Ureter (tissue), 1 donor: Measurements from ENCODE around the gene OR12D1. TPM values are rescaled to one million over a fixed set of nuclear protein-coding genes. Genes with fewer than 3 reads are reported as not detected.

Experiments
- DNase-seq: peaks from one replicate; pipeline ENCODE4 v3.0.0-alpha.2; 2020; ENCODE audit warnings: low spot score
- total RNA-seq: library from RNA; stranded (reverse); gene quantifications from one replicate; pipeline ENCODE4 v1.2.4, GENCODE V29; 2023
- donor health status: DM: yes; HTN: yes; CAD: no.

Gene OR12D1
- total RNA-seq, 1 donor from 2014 or later = not detected

- no peak for DNase-seq
Observed at GRCh38 chr6:29465279-29465678, 50.6 kb downstream of the OR12D1 start.

GRCh38 chr6:29465801-29466200 is 51.1 kb downstream of the OR12D1 start:
- DNase-seq = no peak

- DNase-seq = no peak
Observed at GRCh38 chr6:29466241-29466640, 51.5 kb downstream of the OR12D1 start.

Other genes with a start within 250 kb of the OR12D1 start
- not detected for gene OR2J2, start 244.0 kb upstream of the OR12D1 start, total RNA-seq
- gene OR14J1, start 113.2 kb upstream of the OR12D1 start, total RNA-seq = not detected
- gene OR5V1, start 46.1 kb upstream of the OR12D1 start, total RNA-seq = not detected
- gene OR12D3, start 39.6 kb upstream of the OR12D1 start, total RNA-seq = not detected
- not detected for gene OR12D2, start 19.3 kb upstream of the OR12D1 start, total RNA-seq
- gene OR10C1, start 24.4 kb downstream of the OR12D1 start, total RNA-seq = not detected
- gene OR11A1, start 42.1 kb downstream of the OR12D1 start, total RNA-seq = not detected
- gene OR2H1, start 42.2 kb downstream of the OR12D1 start, total RNA-seq = not detected
- not detected for gene MAS1L, start 73.0 kb downstream of the OR12D1 start, total RNA-seq
- gene UBD, start 144.8 kb downstream of the OR12D1 start, total RNA-seq = 8.8 TPM
- not detected for gene OR2H2, start 170.2 kb downstream of the OR12D1 start, total RNA-seq
- gene GABBR1, start 218.3 kb downstream of the OR12D1 start, total RNA-seq = 64.3 TPM
- not detected for gene MOG, start 242.2 kb downstream of the OR12D1 start, total RNA-seq